Renal pelvis (tissue), 4 donors: ENCODE measurements around the gene SMIM33. TPM values are rescaled to one million over a fixed set of nuclear protein-coding genes. Genes with fewer than 3 reads are reported as not detected.
"Not testable (repeated sequence)": the region's sequence is repeated elsewhere in the genome, so short reads cannot be mapped to it uniquely, and the experiment has no call there.

Experiments used
- DNase-seq: peaks from one replicate; pipeline ENCODE4 v3.0.0-alpha.2; 2013
- polyA plus RNA-seq, 3 donors: library from polyadenylated mRNA; unstranded; fragments of 120-200 nt; gene quantifications; one replicate each; pipeline ENCODE4 v1.2.1, GENCODE V29; 2013; ENCODE audit not compliant: insufficient read length in 3 of 3

Gene SMIM33
- polyA plus RNA-seq, 3 donors: 0.12 TPM; not detected in 2

- DNase-seq: no peak
These were observed 16.1 kb upstream of the SMIM33 start for GRCh38 chr5:139454568-139455290.

DNA sequence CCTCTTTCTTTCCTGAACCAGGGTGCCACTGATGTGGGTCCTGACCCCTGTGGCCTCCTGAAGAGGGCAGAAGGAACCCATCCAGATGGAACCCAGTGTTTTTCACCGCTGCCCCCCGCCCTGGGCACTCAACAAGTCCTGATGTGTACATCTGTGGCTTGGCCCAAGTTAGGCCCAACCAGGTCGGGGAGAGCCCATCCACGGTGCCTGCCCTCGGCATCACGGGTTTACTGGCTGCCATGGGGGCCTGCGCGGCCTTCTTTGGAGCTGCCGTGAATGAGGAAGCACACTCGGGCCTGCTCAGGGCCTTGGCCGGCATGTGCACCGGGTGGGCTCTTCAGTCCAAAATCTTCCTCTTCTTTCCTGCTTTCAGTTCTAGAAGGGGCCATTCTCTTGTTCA lies 14.0 kb upstream of the SMIM33 start:
- no peak for DNase-seq

- DNase-seq: no peak
These were observed 13.6 kb upstream of the SMIM33 start for GRCh38 chr5:139457241-139457640.

DNA sequence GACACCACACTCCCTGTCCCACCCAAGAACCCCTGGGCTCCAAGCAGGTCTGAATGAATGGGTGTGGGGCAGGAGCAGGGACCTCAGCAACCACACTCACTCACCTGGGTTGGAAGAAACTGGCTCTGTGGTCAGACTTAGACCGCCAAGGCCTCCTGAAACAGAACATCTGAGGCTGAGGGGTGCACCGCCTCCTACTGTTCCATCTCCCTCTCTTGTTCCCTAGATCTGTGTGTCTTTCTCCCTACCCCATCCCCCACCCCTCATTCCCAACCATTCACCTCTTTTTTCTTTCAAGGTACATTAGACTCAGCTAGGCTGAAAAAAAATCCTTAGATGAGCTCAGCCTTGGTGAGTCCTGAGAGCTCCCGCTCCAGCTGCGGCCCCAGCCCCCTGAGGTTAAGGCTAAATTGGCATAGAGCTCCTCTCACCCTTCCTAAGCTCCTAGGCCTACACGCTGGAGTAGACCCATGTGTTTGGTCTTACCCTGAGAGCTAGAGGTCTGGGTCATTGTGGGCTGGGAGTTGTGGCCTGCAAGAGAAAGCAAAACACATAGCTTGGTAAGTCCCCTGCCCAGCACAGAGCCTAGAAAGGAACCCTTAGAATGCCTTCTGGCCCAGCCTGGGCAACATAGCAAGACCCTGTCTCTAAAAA lies 13.0 kb upstream of the SMIM33 start:
- no peak for DNase-seq

DNA sequence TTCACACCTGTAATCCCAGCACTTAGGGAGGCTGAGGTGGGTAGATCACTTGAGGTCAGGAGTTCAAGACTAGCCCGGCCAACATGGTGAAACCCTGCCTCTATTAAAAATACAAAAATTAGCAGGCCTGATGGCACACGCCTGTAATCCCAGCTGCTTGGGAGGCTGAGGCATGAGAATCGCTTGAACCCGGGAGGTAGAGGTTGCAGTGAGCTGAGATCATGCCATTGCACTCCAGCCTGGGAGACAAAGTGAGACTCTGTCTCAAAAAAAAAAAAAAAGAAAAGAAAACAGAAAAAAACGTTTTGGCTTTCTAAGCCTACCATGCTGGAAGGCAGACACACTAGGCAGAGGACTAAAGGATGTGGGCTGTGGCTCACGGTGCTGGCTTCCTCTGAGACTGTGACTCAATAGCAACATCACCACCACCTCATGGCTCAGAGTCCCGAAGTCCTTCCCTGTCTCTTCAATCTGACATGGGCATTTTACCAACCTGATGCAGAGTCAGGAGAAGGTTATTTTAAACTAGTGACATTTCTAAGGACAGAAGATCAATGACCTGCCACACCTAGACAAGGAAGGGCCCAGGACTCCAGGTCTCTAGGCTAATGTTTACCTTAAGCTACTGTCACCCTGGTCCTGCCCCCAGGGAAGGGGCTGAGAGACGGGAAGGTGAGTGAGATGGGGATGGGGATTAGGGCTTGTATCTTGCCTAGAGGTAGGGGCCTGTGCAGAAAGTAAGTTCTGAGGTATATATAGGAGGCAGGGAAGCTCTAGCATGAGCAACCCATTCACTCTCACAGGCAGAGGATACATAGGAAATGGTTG lies 12.0 kb upstream of the SMIM33 start:
- DNase-seq: no peak

DNA sequence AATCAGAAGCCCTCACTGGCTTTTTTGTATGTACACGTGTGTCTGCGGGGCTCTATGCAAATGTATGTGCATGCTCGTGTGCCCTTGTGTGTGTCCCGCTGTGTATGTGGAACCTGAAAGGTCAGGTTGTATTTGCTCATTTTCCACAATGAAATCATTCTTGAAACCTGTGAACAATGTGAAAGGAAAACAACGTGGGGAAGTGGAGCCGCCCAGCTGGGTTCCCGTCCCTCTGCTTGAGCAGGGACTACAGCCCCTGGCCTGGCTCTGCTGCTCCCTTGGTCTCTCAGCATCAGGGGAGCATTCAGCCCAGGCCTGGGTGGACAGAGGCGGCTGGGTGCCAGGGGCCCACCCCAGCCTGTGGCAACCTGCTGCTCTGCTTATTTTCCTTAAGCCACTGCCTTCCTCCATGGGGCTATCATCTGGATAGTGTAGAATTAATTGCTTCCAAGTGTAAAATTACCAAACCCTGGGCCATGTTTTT lies 11.3 kb upstream of the SMIM33 start:
- no peak for DNase-seq

DNA sequence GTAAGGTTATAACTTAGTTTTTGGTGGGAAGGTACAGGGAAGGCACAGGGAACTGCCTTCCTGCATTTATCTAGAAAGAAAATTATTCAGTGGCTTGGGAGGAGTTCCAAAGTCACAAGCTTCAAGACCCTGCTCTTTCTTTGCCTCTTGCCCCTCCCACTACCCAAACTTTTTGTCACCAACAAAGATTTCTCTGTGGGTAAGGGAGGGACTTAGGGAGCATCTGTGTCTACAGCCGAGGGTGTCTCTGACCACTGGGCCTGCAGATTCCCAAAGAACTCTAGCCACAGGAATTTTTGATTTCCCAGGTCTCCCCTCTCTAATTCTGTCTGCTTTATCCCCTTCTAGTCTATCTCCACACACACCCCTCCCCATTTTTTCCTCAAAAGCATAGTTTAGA lies 10.3 kb upstream of the SMIM33 start:
- DNase-seq: no peak

- DNase-seq: no peak
These were observed 9.6 kb upstream of the SMIM33 start for GRCh38 chr5:139461176-139461575.

- DNase-seq: no peak
These were observed 9.1 kb upstream of the SMIM33 start for GRCh38 chr5:139461698-139462097.

- DNase-seq: no peak
These were observed 8.1 kb upstream of the SMIM33 start, which contains the start of gene ECSCR for GRCh38 chr5:139462586-139463276. Gene ECSCR, minus strand, starts transcription at chr5:139462743. Its CDS starts 73 bp downstream, at chr5:139462670.

- no peak for DNase-seq
These were observed 2.3 kb upstream of the SMIM33 start for GRCh38 chr5:139468421-139468931.

- DNase-seq: no peak
These were observed 1.7 kb downstream of the SMIM33 start for GRCh38 chr5:139472386-139473030.

- peak; percentile 55 for DNase-seq
These were observed 2.3 kb downstream of the SMIM33 start for GRCh38 chr5:139473105-139473504.

- no peak for DNase-seq
These were observed 2.8 kb downstream of the SMIM33 start for GRCh38 chr5:139473565-139473964.

DNA sequence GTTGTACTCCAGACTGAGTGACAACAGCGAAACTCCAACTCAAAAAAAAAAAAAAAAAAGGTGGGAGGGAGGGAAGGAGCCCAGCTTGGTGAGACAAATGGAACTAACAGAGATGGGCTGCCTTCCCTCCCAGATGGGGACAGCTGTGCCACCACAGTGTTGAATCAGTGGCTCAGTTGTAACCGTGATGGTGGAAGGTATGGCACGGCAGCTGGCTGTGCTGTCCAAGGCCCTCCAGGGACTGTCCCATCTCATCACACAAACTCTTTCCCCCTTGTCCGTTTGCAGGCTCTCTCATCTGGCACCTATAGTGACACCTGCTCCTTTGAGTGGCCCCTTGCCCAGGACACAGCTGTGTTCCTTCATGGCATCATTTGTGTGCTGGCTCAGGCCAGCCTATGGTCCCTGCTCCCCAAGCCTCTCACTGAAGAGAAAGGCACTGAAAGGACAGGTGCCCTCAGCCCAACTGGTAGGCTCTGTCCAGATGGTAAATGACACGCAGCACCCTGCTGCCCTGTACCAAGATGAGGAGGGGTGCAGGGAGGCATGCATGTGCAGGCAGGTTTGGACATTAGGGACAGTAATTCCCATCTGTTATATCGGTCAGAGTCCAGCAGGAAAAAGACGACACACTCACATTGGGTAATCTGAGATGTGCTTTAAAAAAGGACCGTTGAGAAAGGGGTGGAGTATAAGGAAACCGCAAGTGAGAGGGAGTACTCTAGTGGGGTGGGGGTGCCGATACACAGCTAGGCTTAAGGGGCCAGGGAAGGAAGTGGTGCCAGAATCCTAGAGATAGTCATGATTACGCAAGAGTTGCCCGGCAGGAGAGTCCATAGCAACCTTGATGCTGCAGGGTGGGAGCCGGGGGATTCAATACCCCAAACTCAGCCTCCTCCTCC lies 4.3 kb downstream of the SMIM33 start:
- no peak for DNase-seq

DNA sequence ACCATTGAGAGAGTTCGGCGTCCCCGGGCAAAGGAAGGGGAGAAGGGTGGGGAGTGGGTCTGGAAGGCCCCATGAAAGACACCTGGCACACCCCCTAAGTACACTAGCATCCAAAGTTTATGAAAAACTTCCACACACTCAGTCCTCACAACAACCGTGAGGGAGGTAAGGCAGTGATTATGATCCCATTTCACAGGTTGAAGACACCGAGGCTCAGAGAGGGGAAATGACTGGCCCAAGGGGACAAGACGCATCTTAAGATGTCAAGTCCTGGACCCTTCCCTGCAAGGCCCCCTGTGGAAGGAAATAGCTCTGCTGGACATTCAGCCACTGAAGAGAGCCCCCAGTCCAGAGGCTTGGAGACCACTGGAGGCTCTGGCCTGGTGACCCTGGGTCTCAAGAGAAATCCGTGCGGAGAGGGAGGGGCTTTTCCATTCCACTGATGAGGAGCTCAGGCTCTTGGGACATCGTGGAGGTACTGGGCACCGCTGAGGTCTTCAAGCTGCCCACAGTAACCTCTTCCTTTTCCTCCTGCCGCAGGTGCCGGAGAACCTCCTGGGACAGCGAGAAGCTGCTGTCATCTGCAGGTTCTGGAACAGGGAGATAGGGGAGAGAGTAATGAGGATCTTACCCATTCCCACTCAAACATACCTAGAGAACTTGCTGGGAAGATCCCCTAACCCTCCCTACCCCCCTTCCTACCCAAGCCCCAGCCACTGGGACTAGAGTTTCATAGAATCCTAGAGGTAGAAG lies 5.2 kb downstream of the SMIM33 start:
- no peak for DNase-seq

GRCh38 chr5:139478657-139479423 lies 8.0 kb downstream of the SMIM33 start:
- not testable (repeated sequence) for DNase-seq

DNA sequence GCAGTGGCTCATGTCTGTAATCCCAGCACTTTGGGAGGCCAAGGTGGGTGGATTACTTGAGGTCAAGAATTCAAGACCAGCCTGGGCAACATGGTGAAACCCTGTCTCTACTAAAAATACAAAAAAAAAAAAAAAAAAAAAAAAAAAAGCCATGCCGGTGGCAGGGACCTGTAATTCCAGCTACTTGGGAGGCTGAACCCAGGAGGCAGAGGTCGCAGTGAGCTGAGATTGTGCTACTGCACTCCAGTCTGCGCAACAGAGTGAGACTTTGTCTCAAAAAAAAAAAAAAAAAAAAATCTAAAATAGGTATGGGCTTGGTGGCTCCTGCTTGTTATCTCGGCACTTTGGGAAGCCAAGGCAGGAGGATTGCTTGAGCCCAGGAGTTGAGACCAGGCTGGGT lies 8.9 kb downstream of the SMIM33 start:
- not testable (repeated sequence) for DNase-seq
